Stomach (tissue), 9 donors: ENCODE data around the gene FOXA1. TPM values are rescaled to one million over a fixed set of nuclear protein-coding genes. Genes with fewer than 3 reads are reported as not detected.

Experiments
- DNase-seq, 2 donors: peaks; one replicate each; pipeline versions ENCODE4 v3.0.0 to v3.0.0-alpha.2; 2013 to 2019
- H3K27ac ChIP-seq, 5 donors: fragments of 200-600 bp in 4 of 5; sonication (generic) in 4 of 5; one replicate each; pipeline ENCODE4 v1.5.1; 2013 to 2019; ENCODE audit warnings: mild to moderate bottlenecking in 1 of 5, moderate library complexity in 1 of 5
- H3K27me3 ChIP-seq, 3 donors: fragments of 200-600 bp; sonication (generic); one replicate each; pipeline ENCODE4 v1.5.1; 2017 to 2019; ENCODE audit warnings: mixed run types in 1 of 3
- H3K36me3 ChIP-seq, 4 donors: fragments of 200-600 bp; sonication (generic); 1 replicate in 3 of 4; 2 replicates in 1 of 4; pipeline ENCODE4 v1.5.1; 2016 to 2019
- H3K4me1 ChIP-seq, 4 donors: fragments of 200-600 bp; sonication (generic); one replicate each; pipeline ENCODE4 v1.5.1; 2016 to 2019
- H3K4me3 ChIP-seq, 4 donors: fragments of 200-600 bp; sonication (generic) in 3 of 4; one replicate each; pipeline ENCODE4 v1.5.1; 2016 to 2019; ENCODE audit warnings: mild to moderate bottlenecking in 1 of 4
- H3K9me3 ChIP-seq, 4 donors: fragments of 200-600 bp; sonication (generic); one replicate each; pipeline ENCODE4 v1.5.1; 2016 to 2019
- CTCF ChIP-seq, 7 experiments: fragments of 450-650 bp in 4 of 7; fragments of 200-600 bp in 3 of 7; sonication (generic) in 3 of 7; IDR thresholded peaks; one replicate each; pipeline ENCODE4 v1.5.1; 2016 to 2019; ENCODE audit warnings: antibody characterized with exemption in 7 of 7, control low read depth in 2 of 7, mild to moderate bottlenecking in 1 of 7
- EP300 ChIP-seq: sonication (generic); formaldehyde crosslinking; IDR thresholded peaks from one replicate; pipeline ENCODE4 v1.6.1; 2017; ENCODE audit warnings: antibody characterized with exemption
- POLR2A ChIP-seq, 4 donors: fragments of 450-650 bp; IDR thresholded peaks; one replicate each; pipeline ENCODE4 v1.6.1; 2016; ENCODE audit warnings: antibody characterized with exemption in 4 of 4, control low read depth in 2 of 4, mild to moderate bottlenecking in 1 of 4, moderate library complexity in 1 of 4
- POLR2AphosphoS5 ChIP-seq, 3 donors: sonication (generic); formaldehyde crosslinking; IDR thresholded peaks; one replicate each; pipeline ENCODE4 v1.6.1; 2016; ENCODE audit warnings: antibody characterized with exemption in 3 of 3
- WGBS, 5 donors: extraction: QIAGEN DNeasy Blood & Tissue Kit in 3 of 5; methylation state at CpG; one replicate each; pipeline versions ENCODE4 v1.1.5 to v1.1.7; 2013 to 2018; 5-methylcytosine and 5-hydroxymethylcytosine counted together
- intact Hi-C: fragments of 100-400 bp; cut with DNase I; formaldehyde crosslinking; loops from one replicate; pipeline ENCODE4 v1.15.1; 2023; ENCODE audit warnings: low total_unique reads
- polyA plus RNA-seq, 3 donors: library from polyadenylated mRNA; stranded (reverse); fragments of 200-250 nt; gene quantifications; one replicate each; pipeline ENCODE4 v1.2.3, GENCODE V29; 2013
- total RNA-seq, 5 donors: library from RNA; depleted of rRNA; stranded (reverse); fragments of >200 nt; gene quantifications; one replicate each; pipeline versions ENCODE4 v1.1.0 to v1.2.3, GENCODE V29; 2014 to 2016
- donor health status: healthy with polysubstance abuse.
- donor health status: Bipolar disorder and iron deficiency.
- donor health status: healthy.

Gene FOXA1
- total and polyA plus RNA-seq, 8 donors: 0.58 to 147 (median 26.9) TPM

GRCh38 chr14:37593511-37594237 lies 1.4 kb downstream of the FOXA1 start:
- Histone ChIP-seq H3K4me3 (peak overlapping the region; percentile 47 to 67 (median 58)), H3K9me3 (no peaks in the 10 kb centered on the region), H3K4me1 (peaks cover 17 to 48% (median 34%) of the 10 kb centered on the region in 4 donors), H3K27me3 (peaks cover 33 to 99% (median 80%) of the 10 kb centered on the region in 3 donors), H3K36me3 (peaks cover 0 to 4% (median 2%) of the 10 kb centered on the region in 4 donors), H3K27ac (peak overlapping the region in 4 of 5 donors; percentile 86 to 95 (median 92))
- TF ChIP-seq EP300 (no peak), POLR2A (IDR thresholded peaks at IDR 0.05) (no peak), POLR2AphosphoS5 (IDR thresholded peaks at IDR 0.05) (no peak), CTCF (IDR thresholded peaks at IDR 0.05) (no peak)
- WGBS, 5 donors: 7 to 10% (median 7%) methylated on average over 14 of the region's 14 CpGs
- peak in 1 of 2 donors; percentile 20 for DNase-seq
- intact Hi-C loops: no loop called here

- DNase-seq: peak in 1 of 2 donors; percentile 53
- 4 to 12% (median 6%) methylated on average over 10 to 42 of the region's 42 CpGs for WGBS, 5 donors
Measured at GRCh38 chr14:37592482-37593408, 2.3 kb downstream of the FOXA1 start.

GRCh38 chr14:37591941-37592481 lies 3.0 kb downstream of the FOXA1 start:
- intact Hi-C loops: no loop called here
- H3K4me3 ChIP-seq: peak overlapping the region; percentile 47 to 67 (median 58)

More at GRCh38 chr14:37592482-37593408, 2.3 kb downstream of the FOXA1 start:
- H3K9me3 ChIP-seq: no peaks in the 10 kb centered on the region
- H3K36me3 ChIP-seq: peaks cover 0 to 4% (median 2%) of the 10 kb centered on the region in 4 donors
- H3K4me1 ChIP-seq: peaks cover 10 to 44% (median 28%) of the 10 kb centered on the region in 4 donors
- H3K4me3 ChIP-seq: peak overlapping the region; percentile 47 to 67 (median 58)
- peak overlapping the region; percentile 86 to 95 (median 91) for H3K27ac ChIP-seq
- intact Hi-C loops: no loop called here
- no peak for TF ChIP-seq POLR2A (IDR thresholded peaks at IDR 0.05)
- TF ChIP-seq EP300: no peak
- TF ChIP-seq POLR2AphosphoS5 (IDR thresholded peaks at IDR 0.05): no peak
- TF ChIP-seq CTCF (IDR thresholded peaks at IDR 0.05): no peak
- H3K27me3 ChIP-seq: peaks cover 32 to 99% (median 80%) of the 10 kb centered on the region in 3 donors

More at GRCh38 chr14:37591941-37592481, 3.0 kb downstream of the FOXA1 start:
- 1 to 8% (median 3%) methylated on average over 40 to 58 of the region's 58 CpGs; no CpG with 5 or more reads in 1 of the 5 donors for WGBS, 5 donors
- Histone ChIP-seq H3K9me3 (no peaks in the 10 kb centered on the region), H3K4me1 (peaks cover 10 to 45% (median 30%) of the 10 kb centered on the region in 4 donors), H3K27ac (peak overlapping the region; percentile 86 to 95 (median 91)), H3K36me3 (peaks cover 0 to 4% (median 2%) of the 10 kb centered on the region in 4 donors), H3K27me3 (peaks cover 34 to 99% (median 77%) of the 10 kb centered on the region in 3 donors)
- peak; percentile 56 to 64 for DNase-seq
- TF ChIP-seq EP300 (no peak), CTCF (IDR thresholded peaks at IDR 0.05) (no peak), POLR2AphosphoS5 (IDR thresholded peaks at IDR 0.05) (no peak), POLR2A (IDR thresholded peaks at IDR 0.05) (no peak)
